ENCODE data around the gene WDR26.
"Not testable (repeated sequence)": the region's sequence is repeated elsewhere in the genome, so short reads cannot be mapped to it uniquely, and the experiment has no call there.

The WDR26 gene

GRCh38 chr1:224434691-224435317 is at the start of gene WDR26:
TSS of gene WDR26 (minus strand) at chr1:224434797.
- DNase-seq (ENCODE audit: low spot score): peak; percentile 84

DNA sequence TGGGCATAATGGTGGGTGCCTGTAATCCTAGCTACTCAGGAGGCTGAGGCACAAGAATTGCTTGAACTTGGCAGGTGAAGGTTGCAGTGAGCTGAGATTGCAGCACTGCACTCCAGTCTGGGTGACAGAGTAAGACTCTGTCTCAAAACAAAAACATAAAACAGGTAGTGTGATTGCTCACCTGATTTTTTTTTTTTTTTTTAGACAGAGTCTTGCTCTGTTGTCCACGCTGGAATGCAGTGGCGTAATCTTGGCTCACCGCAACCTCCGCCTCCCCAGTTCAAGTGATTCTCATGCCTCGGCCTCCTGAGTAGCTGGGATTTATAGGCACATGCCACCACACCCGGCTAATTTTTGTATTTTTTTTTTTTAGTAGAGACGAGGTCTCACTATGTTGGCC is 48.6 kb upstream of the WDR26 start:
- not testable (repeated sequence) for DNase-seq (ENCODE audit: low spot score)

GRCh38 chr1:224482619-224483018 is 48.0 kb upstream of the WDR26 start:
- DNase-seq (ENCODE audit: low spot score): no peak

DNA sequence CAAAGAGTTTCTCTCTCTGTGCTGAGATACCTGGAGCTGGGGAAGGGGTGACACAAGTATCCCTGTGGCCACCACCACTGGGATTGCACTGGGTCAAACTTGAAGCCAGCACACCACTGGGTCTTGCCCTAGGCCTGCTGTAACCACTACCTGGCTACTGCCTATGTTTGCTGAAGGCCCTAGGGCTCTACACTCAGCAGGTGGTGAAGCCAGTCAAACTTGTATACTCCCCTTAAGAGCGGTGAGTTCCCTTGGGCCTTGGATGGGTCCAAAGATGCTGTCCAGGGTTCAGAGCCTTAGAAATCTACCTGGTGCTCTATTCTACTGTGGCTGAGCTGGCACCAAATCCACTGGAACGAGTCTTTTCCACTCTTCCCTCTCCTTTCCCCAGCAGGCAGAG is 47.0 kb upstream of the WDR26 start:
- DNase-seq (ENCODE audit: low spot score): no peak

DNA sequence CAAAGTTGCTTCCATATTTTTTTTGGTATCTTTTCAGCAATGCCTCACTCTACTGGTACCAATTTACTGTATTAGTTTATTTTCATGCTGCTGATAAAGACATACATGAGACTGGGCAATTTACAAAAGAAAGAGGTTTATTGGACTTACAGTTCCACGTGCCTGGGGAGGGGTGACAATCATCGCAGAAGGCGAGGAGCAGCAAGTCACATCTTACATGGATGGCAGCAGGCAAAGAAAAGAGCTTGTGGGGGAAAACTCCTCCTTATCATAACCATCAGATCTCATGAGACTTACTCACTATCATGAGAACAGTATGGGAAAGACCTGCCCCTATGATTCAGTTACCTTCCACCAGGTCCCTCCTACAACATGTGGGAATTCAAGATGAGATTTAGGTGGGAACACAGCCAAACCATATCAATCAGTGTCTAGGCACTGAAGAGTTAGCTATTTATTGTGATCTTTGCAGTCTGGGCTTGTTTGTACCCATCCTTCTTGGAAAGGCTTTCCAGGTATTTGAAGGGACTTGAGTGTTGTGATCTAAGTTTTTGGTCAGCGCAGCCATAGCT is 46.4 kb upstream of the WDR26 start:
- not testable (repeated sequence) for DNase-seq (ENCODE audit: low spot score)

GRCh38 chr1:224480200-224480599 is 45.6 kb upstream of the WDR26 start:
- not testable (repeated sequence) for DNase-seq (ENCODE audit: low spot score)

- no peak for DNase-seq (ENCODE audit: low spot score)
Observed at GRCh38 chr1:224472806-224473205, 38.2 kb upstream of the WDR26 start.

DNA sequence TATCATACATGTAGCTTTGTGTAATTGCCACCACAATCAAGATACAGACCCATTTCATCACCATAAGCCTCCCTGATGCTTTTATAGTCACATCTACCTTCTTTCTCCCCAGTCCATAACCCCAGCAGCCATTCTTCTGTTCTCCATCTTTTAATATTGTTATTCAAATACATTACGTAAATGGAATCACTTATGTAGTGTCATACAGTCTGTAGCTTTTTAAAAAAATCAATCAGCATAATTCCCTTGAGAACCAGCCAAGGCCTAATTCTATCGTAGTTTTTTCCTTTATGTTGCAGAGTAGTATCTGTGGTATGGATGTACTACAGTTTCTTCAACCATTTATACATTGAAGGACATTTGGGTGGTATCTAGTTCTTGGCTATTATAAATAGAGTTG is 31.6 kb upstream of the WDR26 start:
- no peak for DNase-seq (ENCODE audit: low spot score)

GRCh38 chr1:224459966-224460365 is 25.4 kb upstream of the WDR26 start:
- no peak for DNase-seq (ENCODE audit: low spot score)

- peak; percentile 75 for DNase-seq (ENCODE audit: low spot score)
Observed at GRCh38 chr1:224458996-224459395, 24.4 kb upstream of the WDR26 start.

DNA sequence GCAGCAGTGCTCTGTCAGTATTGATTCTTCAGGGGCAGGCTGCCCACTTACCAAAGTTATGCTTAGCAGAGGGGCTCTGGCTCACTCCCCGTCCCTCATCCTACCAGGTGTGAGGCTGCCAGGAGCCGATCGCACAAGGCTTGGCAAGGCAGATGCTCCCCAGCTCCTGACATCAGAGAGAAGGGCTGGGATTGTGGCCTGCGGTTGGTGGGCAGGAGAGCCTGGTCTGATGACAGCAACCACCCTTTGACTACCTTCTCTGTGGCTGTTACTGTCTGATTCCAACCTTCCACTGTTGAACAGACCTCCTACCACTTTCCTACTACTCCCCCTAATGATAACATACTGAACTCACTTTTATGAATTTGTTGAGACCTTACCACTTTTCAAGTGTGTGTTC is 23.7 kb upstream of the WDR26 start:
- DNase-seq (ENCODE audit: low spot score): no peak

DNA sequence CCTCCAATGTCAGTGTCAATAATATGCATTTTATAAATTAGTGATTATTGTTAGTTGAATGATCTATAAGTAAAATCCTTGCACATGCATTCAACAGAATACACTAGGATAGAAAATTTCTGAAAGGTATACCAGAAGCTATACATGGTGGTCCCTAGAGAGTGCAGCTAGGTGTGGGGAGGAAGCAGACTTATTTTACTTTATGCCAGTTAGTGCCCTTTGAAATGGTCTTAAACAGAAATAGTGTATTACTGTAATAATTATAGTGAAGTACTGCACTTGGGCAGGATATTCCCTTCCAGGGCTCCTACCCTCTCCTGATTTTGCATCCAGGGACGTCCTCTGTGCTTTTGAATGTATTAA is 23.2 kb upstream of the WDR26 start:
- DNase-seq (ENCODE audit: low spot score): no peak

- no peak for DNase-seq (ENCODE audit: low spot score)
Observed at GRCh38 chr1:224456637-224456953, 22.0 kb upstream of the WDR26 start.

DNA sequence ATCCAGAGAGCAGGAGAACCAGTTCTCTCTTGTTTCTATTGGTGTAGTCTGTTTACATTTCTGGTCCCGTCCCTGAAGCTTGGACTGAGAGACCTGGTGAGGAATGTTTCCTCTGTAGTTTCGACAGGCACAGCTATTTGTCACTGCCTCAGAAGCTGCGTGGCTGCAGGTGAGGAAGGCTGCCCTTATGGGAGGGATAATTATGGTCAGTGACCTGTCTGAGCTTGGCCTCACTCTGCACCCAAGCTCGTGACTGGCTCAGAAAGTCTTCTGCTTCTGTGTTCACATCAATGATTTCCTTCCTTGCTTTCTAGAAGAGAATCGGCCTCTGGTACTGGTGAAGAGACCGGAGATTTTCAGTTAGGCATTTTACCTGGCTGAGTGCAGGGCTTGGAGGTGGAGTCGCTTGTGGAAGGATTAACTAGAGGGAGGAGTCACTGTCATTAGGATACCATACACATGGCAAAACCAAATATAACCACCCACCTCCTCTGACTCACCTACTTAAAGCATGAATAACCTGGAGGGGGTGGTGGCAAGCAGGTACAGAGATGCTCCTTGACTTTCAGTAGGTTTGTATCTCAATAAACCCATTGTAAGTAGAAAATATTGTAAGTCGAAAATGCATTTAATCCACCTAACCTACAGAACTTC is 19.9 kb upstream of the WDR26 start:
- no peak for DNase-seq (ENCODE audit: low spot score)

DNA sequence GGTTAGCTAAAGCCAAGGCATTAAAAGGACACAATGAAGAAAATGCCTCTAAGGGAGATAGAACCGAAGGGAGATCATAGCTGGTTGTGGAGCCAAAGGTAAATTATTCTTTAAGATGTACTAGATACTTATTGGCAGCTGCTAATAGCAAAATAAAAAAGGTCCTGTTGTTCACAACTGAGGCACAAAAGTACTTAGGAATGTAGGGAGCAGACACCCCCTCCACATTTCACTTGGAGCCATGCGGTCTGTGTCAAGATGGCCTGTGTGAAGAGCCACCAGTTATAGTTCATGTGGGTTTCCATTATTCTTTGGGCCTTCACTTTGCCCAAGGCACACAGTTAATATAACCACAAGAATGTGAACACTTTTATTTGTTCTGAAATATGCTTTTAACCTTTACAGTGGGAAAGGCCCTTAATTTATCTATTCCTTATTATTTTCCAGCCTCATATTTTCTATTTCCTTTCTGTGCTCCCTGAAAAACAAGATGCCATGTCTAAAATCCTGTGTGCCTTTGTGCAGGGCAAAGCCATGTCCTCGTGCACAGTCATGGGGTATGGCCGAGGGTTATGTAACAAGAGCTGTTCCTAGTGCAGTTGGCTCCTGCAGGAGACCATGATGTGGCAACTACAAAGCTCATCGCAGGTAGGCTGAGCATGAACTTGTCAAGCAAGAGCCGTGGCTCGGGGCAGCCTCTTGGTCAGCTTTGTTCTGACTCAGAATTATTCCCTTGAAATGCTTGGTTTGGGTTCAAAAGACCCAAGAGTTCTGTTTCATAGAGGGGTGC is 16.2 kb upstream of the WDR26 start:
- no peak for DNase-seq (ENCODE audit: low spot score)

- DNase-seq (ENCODE audit: low spot score): no peak
Observed at GRCh38 chr1:224450159-224450558, 15.6 kb upstream of the WDR26 start.

- no peak for DNase-seq (ENCODE audit: low spot score)
Observed at GRCh38 chr1:224448453-224449017, 13.9 kb upstream of the WDR26 start.

- no peak for DNase-seq (ENCODE audit: low spot score)
Observed at GRCh38 chr1:224447971-224448370, 13.4 kb upstream of the WDR26 start.

DNA sequence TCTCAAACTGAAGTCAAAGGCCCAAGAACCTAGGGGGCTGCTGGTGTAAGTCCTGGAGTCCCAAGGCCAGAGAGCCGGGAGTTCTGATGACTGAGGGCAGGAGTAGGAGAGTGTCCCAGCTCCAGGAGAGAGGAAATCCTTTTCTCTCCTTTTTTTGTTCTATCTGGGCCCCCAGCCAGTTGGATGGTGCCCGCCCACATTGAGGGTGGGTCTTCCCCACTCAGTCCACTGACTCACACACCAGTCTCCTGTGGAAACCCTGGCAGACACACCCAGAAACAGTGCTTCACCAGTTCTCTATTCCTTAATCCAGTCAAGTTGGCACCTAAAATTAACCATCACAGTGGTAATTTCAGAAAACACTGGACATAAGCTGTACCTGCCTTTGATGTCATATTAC is 12.7 kb upstream of the WDR26 start:
- DNase-seq (ENCODE audit: low spot score): no peak

DNA sequence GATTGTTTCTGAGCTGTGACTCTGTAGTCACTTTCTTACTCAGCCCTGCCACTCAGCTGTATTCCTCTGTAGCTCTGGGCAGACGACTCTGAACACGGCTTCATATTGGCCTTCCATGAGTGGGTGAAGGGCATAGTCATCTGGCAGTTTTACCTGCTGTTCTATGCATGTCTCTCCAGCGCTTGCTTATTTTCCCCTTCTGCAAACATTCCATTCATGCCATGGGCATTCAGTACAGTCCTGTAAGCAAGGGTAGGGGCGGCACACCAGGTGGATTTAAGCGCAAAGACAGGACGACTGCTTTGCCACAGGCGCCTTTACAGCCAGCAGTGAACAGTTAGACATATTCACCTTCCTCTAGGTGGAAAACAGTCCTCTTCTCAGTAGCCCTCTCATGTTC is 4.4 kb upstream of the WDR26 start:
- DNase-seq (ENCODE audit: low spot score): no peak

DNA sequence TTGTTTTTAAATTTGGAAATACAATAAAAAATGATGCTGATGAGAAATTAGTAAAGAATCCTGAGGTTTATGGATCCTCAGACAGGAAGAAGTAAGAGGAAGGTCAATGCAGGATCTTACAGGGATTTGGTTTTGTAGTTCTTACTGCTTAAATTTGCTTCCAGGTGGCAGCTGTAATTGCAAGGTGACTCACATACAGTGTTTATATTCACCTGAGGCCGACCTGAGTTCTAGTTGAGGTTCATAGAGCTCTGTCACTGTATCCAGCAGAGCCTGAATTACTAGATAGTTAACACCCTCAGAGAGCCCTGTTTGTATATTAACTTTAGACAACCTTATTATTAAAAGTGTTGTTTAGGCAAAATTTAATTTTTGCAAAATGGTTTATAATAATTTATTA is 1.4 kb upstream of the WDR26 start:
- no peak for DNase-seq (ENCODE audit: low spot score)

DNA sequence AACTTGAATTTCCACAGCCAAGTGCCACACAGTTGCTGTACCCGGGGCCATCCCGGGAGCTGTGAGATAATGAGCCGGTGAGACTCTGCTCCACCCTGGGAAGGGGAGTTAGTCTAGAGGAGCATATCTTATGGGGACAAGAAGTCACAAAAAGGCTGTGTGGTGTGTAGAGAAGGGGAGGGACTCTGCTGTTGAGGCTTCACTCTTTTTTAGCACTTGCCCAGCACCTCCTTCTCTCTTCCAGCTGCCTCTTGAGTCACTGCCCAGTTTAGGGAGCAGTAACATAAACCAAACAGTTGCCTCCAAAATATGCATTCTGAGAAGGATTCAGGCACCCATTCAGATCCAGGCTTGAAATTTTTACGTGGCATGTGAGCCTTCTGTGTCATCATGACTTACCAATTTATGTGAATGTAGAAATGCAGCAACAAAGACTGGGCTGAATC is 744 bp upstream of the WDR26 start:
- no peak for DNase-seq (ENCODE audit: low spot score)
